ENCODE measurements around the gene UFL1. TPM values are rescaled to one million over a fixed set of nuclear protein-coding genes. Genes with fewer than 3 reads are reported as not detected.

The UFL1 gene
- total RNA-seq, 1 experiment from 2014 or later = 13.7 TPM

DNA sequence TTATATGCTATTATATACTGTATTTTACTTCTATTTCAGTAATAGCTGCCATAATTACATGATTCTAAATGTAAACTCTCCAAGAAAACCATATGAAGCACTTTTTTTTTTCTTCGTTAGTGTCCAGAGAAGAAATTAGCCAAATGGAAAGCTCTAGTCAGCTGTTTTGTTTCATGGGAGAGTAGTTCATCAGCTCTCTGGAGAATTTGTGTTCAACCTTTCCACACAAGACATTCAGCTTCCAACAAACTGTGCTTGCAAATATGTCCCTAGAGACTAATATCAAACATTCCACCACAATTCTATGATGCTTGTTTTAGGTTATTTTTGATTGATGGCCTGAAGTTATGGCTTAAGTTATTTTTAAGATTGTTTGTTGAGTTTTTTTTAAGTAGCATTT is 60.8 kb downstream of the UFL1 start:
- Histone ChIP-seq H3K9me3 (ENCODE audit: control insufficient read depth, insufficient read depth, low read depth, low read length) (no peaks in the 10 kb centered on the region), H3K4me1 (ENCODE audit: control insufficient read depth, insufficient read depth, low read length) (no peaks in the 10 kb centered on the region), H3K4me3 (ENCODE audit: low read depth in 2 of 2, low read length in 2 of 2) (no peak overlapping the region), H3K36me3 (ENCODE audit: control insufficient read depth, insufficient read depth, low read length) (no peaks in the 10 kb centered on the region), H3K27ac (ENCODE audit: low read length) (no peak overlapping the region), H3K27me3 (ENCODE audit: control insufficient read depth, insufficient read depth, low read length) (peaks cover 2% of the 10 kb centered on the region)
- no peak for TF ChIP-seq SIN3A (IDR thresholded peaks at IDR 0.05; ENCODE audit: borderline replicate concordance, insufficient read depth, low read depth, low read length)
- TF ChIP-seq, protein P1, sequence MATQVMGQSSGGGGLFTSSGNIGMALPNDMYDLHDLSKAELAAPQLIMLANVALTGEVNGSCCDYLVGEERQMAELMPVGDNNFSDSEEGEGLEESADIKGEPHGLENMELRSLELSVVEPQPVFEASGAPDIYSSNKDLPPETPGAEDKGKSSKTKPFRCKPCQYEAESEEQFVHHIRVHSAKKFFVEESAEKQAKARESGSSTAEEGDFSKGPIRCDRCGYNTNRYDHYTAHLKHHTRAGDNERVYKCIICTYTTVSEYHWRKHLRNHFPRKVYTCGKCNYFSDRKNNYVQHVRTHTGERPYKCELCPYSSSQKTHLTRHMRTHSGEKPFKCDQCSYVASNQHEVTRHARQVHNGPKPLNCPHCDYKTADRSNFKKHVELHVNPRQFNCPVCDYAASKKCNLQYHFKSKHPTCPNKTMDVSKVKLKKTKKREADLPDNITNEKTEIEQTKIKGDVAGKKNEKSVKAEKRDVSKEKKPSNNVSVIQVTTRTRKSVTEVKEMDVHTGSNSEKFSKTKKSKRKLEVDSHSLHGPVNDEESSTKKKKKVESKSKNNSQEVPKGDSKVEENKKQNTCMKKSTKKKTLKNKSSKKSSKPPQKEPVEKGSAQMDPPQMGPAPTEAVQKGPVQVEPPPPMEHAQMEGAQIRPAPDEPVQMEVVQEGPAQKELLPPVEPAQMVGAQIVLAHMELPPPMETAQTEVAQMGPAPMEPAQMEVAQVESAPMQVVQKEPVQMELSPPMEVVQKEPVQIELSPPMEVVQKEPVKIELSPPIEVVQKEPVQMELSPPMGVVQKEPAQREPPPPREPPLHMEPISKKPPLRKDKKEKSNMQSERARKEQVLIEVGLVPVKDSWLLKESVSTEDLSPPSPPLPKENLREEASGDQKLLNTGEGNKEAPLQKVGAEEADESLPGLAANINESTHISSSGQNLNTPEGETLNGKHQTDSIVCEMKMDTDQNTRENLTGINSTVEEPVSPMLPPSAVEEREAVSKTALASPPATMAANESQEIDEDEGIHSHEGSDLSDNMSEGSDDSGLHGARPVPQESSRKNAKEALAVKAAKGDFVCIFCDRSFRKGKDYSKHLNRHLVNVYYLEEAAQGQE (IDR thresholded peaks at IDR 0.05; ENCODE audit: insufficient read depth in 1 of 2, low read depth in 2 of 2, low read length in 1 of 2) = no peak
- TF ChIP-seq, protein P2, sequence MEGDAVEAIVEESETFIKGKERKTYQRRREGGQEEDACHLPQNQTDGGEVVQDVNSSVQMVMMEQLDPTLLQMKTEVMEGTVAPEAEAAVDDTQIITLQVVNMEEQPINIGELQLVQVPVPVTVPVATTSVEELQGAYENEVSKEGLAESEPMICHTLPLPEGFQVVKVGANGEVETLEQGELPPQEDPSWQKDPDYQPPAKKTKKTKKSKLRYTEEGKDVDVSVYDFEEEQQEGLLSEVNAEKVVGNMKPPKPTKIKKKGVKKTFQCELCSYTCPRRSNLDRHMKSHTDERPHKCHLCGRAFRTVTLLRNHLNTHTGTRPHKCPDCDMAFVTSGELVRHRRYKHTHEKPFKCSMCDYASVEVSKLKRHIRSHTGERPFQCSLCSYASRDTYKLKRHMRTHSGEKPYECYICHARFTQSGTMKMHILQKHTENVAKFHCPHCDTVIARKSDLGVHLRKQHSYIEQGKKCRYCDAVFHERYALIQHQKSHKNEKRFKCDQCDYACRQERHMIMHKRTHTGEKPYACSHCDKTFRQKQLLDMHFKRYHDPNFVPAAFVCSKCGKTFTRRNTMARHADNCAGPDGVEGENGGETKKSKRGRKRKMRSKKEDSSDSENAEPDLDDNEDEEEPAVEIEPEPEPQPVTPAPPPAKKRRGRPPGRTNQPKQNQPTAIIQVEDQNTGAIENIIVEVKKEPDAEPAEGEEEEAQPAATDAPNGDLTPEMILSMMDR (IDR thresholded peaks at IDR 0.05) = no peak
- TF ChIP-seq TCF7L2 (IDR thresholded peaks at IDR 0.05; ENCODE audit: low read depth, low read length) = no peak
- TF ChIP-seq POLR2AphosphoS5 (IDR thresholded peaks at IDR 0.05; ENCODE audit: low read depth, low read length) = no peak
- no peak for DNase-seq (ENCODE audit: low read depth, low spot score)
- intact Hi-C loops (cut with micrococcal nuclease; ENCODE audit: unreplicated experiment) (no loop called here), in situ Hi-C loops (cut with HindIII; ENCODE audit: low pct_unique_long_range_greater_than_20kb, low sequenced_read_pairs) (no loop called here)
- ATAC-seq = no peak
- no TSS peak for BruUV-seq (replicated peaks)
- CTCF ChIA-PET = no interaction called here
- POLR2A ChIA-PET = no interaction called here

DNA sequence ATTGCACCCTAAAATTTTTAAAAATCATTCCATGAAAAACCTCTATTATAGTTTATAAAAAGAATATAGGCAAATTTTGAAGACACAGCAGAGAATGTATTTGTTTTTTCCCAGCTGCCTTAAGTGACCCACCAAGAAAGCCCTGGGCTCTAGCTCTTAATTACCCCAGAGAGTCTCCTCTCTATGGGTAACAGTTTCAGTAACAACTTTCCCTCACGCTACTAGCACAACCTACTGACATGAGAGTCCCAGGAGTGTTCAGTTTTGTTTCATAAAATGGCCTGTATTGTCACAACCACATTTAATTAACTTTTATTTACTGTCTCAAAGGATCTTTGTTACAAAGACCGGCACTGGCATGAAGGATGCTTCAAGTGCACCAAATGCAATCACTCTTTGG is 82.8 kb downstream of the UFL1 start:
- ATAC-seq = no peak
- in situ Hi-C loops (cut with HindIII; ENCODE audit: low pct_unique_long_range_greater_than_20kb, low sequenced_read_pairs) = no loop called here
- no peak overlapping the region for H3K27ac ChIP-seq (ENCODE audit: low read length)
- no peaks in the 10 kb centered on the region for H3K9me3 ChIP-seq (ENCODE audit: control insufficient read depth, insufficient read depth, low read depth, low read length)
- no peak for DNase-seq (ENCODE audit: low read depth, low spot score)
- H3K4me3 ChIP-seq (ENCODE audit: low read depth in 2 of 2, low read length in 2 of 2) = no peak overlapping the region
- H3K4me1 ChIP-seq (ENCODE audit: control insufficient read depth, insufficient read depth, low read length) = no peaks in the 10 kb centered on the region
- no peak for TF ChIP-seq POLR2AphosphoS5 (IDR thresholded peaks at IDR 0.05; ENCODE audit: low read depth, low read length)
- no peaks in the 10 kb centered on the region for H3K36me3 ChIP-seq (ENCODE audit: control insufficient read depth, insufficient read depth, low read length)
- ChIA-PET POLR2A (no interaction called here), CTCF (no interaction called here)
- H3K27me3 ChIP-seq (ENCODE audit: control insufficient read depth, insufficient read depth, low read length) = 0 out of 2 replicates have a peak, but pooled peaks cover 2% of the 10 kb centered on the region
- no TSS peak for BruUV-seq (replicated peaks)
- intact Hi-C loops (cut with micrococcal nuclease; ENCODE audit: unreplicated experiment) = no loop called here

Other genes with a start within 250 kb of the UFL1 start
- gene FHL5, start 41.3 kb downstream of the UFL1 start, total RNA-seq (2021; ENCODE audit: unreplicated experiment) = not detected